MG63 (cell line): Measurements from ENCODE around the gene VAPA. TPM values are rescaled to one million over a fixed set of nuclear protein-coding genes. Genes with fewer than 3 reads are reported as not detected.
"Not testable (repeated sequence)": the region's sequence is repeated elsewhere in the genome, so short reads cannot be mapped to it uniquely, and the experiment has no call there.

Experiments used
- DNase-seq: peaks from one replicate; pipeline ENCODE4 v3.0.0-alpha.2; 2020
- H3K27me3 ChIP-seq: fragments of 250-450 bp; sonication (Bioruptor Pico); 2 replicates; pipeline ENCODE4 v1.5.1; 2020; ENCODE audit warnings: mild to moderate bottlenecking, moderate library complexity
- H3K36me3 ChIP-seq: fragments of 250-450 bp; sonication (Bioruptor Pico); 2 replicates; pipeline ENCODE4 v1.5.1; 2020; ENCODE audit warnings: mild to moderate bottlenecking, moderate library complexity
- H3K4me3 ChIP-seq: fragments of 250-450 bp; sonication (Bioruptor Pico); 2 replicates; pipeline ENCODE4 v1.5.1; 2020; ENCODE audit warnings: mild to moderate bottlenecking, moderate library complexity
- H3K9me3 ChIP-seq: fragments of 250-450 bp; sonication (Bioruptor Pico); 2 replicates; pipeline ENCODE4 v1.5.1; 2020; ENCODE audit warnings: mild to moderate bottlenecking, moderate library complexity
- total RNA-seq: library from RNA; depleted of rRNA; stranded (reverse); fragments of >200 nt; shearing (Covaris generic); gene quantifications from 2 replicates; pipeline ENCODE4 v1.2.3, GENCODE V29; 2014; ENCODE audit warnings: low replicate concordance

Gene VAPA
- total RNA-seq, 1 experiment from 2014 or later, result 238 TPM

DNA sequence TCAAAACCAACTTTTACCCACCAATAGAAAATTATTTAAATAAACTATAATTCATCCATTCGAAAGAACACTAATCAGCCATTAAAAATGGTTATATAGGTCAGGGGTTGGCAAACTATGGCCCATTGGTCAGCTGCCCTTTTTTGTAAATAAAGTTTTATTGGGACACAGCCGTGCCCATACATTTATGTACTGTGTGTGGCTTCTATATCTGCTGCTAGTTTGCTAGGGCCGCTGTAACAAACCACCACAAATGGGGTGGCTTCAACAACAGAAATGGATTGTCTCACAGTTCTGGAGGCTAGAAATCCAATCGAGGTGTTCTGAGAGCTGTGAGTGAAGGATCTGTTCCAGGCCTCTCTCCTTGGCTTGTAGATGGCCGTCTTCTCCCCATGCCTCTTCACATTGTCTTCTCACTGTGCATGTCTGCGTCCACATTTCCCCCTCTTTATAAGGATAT lies 35.0 kb upstream of the VAPA start:
- Histone ChIP-seq H3K27me3 (no peaks in the 10 kb centered on the region), H3K36me3 (no peaks in the 10 kb centered on the region), H3K9me3 (no peaks in the 10 kb centered on the region), H3K4me3 (no peak overlapping the region)
- no peak for DNase-seq

DNA sequence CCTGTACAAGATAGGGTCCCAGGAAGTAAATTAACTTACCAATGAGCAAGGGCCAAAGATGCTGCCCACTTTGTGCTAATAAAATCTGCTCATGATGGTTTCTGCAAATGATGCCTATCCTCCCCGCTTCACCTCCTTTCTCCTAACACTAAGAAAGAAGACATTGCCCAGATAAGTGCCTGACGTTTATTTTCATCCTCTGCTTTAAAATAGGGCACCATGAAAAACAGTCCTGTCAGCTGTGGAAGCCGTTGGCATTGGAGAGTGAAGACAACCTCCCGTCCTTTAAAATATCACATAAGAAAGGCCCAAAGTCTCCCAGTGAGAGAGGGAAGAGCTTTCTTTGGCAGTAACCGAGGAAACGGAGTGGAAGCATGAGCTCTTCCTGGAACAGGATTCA lies 29.7 kb upstream of the VAPA start:
- Histone ChIP-seq H3K27me3 (no peaks in the 10 kb centered on the region), H3K9me3 (no peaks in the 10 kb centered on the region), H3K4me3 (no peak overlapping the region), H3K36me3 (no peaks in the 10 kb centered on the region)
- DNase-seq, result no peak

DNA sequence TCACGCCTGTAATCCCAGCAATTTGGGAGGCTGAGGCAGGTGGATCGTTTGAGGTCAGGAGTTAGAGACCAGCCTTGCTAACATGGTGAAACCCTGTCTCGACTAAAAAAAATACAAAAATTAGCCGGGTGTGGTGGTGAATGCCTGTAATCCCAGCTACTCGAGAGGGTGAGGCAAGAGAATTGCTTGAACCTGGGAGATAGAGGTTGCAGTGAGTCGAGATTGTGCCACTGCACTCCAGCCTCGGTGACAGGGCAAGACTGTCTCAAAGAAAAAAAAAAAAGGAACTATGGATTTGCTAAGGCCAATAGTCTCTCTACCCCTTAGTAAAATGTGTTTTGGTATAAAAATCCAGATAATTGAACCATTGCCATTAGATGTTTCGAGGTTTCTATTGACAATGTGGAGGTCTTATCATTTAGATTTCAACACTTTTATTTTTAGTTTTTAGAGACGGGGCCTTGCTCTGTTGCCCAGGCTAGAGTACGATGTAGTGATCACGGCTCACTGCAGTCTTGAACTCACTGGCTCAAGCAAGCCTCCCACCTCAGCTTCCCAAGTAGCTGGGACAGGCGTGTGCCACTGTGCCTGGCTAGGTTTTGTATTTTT lies 29.2 kb upstream of the VAPA start:
- H3K4me3 ChIP-seq, result no peak overlapping the region
- no peaks in the 10 kb centered on the region for H3K36me3 ChIP-seq
- no peaks in the 10 kb centered on the region for H3K27me3 ChIP-seq
- H3K9me3 ChIP-seq, result no peaks in the 10 kb centered on the region
- no peak for DNase-seq

DNA sequence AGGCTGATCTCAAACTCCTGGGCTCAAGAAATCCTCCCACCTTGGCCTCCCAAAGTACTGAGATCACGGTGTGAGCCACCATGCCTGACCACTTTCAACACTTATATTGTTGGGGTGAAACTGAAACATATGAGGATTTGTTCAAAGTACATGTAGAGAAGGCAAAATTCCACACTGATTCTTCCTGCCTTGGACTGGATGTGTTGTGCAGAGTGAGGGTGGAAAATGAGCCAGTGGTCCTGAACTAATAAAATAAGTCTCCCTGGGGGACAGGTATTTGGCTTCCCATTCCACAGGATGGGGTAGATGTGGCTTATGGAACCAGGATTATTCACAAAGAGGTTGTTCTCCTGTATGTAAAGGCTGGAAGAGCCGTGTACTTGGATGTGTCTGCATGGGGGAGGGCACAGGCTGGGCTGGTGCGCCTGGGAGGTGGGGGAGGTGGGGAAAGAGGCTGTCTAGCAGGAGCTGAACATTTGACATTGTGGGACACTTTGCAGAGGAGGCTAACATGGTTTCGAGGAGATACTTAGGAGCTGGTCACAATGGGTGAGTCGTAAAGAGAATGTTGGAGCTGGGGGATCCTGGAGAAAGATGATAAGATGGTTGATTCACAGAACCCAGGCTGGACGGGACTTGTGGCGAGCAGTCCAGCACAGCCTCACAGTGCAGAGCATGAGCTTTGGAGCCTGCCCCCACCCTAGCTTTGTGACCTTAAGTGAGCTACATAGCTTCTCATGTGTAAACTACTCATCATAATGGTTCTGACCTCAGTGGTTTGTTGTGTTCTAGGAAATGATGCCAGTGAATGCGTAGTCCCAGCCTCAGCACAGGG lies 28.4 kb upstream of the VAPA start, which contains the start of gene TXNDC2:
TSS of gene TXNDC2 (plus strand) at position 804 of the 835 bp plus-strand sequence. CDS start 708 bp downstream, outside the sequence.
- no peaks in the 10 kb centered on the region for H3K27me3 ChIP-seq
- H3K4me3 ChIP-seq, result no peak within 1 kb of the TSS
- DNase-seq, result no peak
- no peaks in the 10 kb centered on the region for H3K9me3 ChIP-seq
- no peaks in the 10 kb centered on the region for H3K36me3 ChIP-seq

DNA sequence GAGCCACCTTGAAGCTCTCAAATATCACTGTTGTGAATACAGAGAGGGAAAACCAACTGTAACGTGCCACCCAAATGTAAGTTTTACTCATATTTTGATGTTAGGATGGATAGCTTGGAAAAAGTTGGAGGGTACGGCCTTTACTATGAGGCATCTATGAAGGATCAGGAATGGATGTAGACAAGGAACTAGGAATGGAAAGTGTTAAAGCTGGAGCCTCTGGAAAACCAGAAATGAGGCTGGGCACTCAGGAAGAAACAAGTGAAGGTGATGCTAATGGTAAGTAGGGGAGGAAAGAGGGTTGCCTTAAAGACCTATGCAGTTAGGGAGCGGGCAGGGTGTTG lies 27.8 kb upstream of the VAPA start:
- Histone ChIP-seq H3K4me3 (no peak overlapping the region), H3K36me3 (no peaks in the 10 kb centered on the region), H3K27me3 (no peaks in the 10 kb centered on the region), H3K9me3 (no peaks in the 10 kb centered on the region)
- no peak for DNase-seq

DNA sequence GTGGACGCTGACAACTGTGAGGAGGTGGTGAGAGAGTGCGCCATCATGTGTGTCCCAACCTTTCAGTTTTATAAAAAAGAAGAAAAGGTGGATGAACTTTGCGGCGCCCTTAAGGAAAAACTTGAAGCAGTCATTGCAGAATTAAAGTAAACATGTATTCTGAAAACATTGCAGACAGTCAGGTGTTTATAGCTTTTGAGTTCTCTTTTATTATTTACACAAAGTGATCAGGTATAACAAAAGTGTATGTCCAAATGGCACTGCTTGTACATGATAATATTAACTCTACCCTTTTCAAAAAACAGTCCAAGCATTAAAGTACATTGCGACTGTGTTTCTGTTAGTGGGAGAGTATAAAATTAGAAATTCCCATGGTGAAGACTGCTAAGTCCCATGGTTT lies 25.8 kb upstream of the VAPA start:
- Histone ChIP-seq H3K9me3 (no peaks in the 10 kb centered on the region), H3K36me3 (no peaks in the 10 kb centered on the region), H3K4me3 (no peak overlapping the region), H3K27me3 (no peaks in the 10 kb centered on the region)
- no peak for DNase-seq

DNA sequence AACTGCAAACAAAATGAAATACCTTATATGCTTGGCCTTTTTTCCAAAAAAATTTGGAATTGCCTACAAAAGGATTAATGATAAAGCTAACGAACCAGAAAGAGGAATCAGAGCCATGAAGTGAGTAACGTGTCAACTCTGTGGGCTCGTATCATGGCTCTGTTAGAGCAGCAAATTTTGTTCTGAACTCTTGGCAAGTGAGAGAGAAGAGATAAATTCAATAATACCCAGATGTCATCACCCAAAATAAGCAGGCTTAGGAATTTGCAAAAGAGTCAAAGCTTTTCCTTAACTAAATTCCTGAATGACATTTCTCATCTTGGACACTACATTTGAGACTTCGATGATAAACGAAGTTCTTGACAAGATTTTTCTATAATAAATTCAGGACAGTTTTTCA lies 23.6 kb upstream of the VAPA start:
- Histone ChIP-seq H3K4me3 (no peak overlapping the region), H3K36me3 (no peaks in the 10 kb centered on the region), H3K9me3 (no peaks in the 10 kb centered on the region), H3K27me3 (no peaks in the 10 kb centered on the region)
- DNase-seq, result no peak

DNA sequence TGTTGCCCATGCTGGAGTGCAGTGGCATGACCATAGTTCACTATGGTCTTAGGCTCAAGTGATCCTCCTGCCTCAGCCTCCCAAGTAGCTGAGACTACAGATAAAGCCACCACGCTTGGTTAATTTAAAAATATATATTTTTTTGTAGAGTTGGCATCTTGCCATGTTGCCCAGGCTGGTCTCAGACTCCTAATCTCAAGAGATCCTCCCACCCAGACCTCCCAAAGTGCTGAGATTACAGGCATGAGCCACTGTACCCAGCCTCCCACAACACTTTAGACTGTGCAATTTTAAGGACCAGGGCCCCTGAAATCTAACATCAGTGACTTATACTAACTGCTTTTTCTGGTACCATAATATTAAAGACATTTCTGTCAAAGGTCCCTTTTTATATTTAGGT lies 22.9 kb upstream of the VAPA start:
- DNase-seq, result no peak

DNA sequence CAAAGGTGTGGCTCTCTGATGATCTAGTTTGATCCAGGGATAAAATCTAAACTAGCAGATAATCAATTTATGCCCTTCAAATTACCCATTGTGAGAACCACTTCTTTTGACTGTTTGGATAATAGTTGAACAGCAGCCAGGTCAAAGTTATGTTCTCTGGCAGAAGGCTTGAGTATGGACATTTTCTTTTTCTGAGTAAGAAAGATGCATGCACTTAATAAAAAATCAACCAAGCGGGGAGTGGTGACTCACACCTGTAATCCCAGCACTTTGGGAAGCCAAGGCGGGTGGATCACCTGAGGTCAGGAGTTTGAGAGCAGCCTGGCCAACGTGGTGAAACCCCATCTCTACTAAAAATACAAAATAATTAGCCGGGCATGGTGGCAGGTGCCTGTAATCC lies 22.3 kb upstream of the VAPA start:
- peak; percentile 59 for DNase-seq
- not testable (repeated sequence) for H3K9me3 ChIP-seq, H3K4me3 ChIP-seq, H3K36me3 ChIP-seq, H3K27me3 ChIP-seq

More for the DNA sequence above, 22.9 kb upstream of the VAPA start:
- no peaks in the 10 kb centered on the region for H3K27me3 ChIP-seq
- H3K4me3 ChIP-seq, result no peak overlapping the region
- no peaks in the 10 kb centered on the region for H3K36me3 ChIP-seq
- H3K9me3 ChIP-seq, result no peaks in the 10 kb centered on the region

DNA sequence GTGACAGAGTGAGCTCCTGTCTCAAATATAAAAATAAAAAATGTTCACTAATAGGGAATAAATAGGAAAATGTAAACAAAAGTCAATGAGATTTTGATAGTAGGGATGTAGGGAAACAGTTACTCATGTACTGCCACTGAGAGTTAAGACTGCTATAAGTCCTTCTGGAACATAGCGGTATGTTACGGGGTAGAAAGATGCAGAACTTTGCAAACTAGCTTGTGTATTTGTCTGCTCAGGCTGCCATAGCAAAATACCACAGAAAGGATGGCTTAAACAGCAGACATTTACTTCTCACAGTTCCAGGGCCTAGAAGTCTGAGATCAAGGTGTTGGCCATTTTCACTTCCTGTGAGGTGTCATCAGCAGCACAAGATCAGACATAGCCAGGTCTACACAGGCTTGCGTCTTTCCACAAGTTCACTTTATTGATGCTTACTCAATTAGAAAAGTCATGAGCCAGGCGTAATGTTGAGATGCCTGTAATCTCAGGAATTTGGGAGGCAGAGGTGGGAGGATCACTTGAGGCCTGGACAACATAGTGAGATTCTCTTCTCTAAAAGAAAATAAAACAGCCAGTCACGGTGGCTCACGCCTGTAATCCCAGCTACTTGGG lies 19.3 kb upstream of the VAPA start:
- DNase-seq, result no peak
- no peaks in the 10 kb centered on the region for H3K27me3 ChIP-seq
- H3K4me3 ChIP-seq, result no peak overlapping the region
- H3K9me3 ChIP-seq, result no peaks in the 10 kb centered on the region
- no peaks in the 10 kb centered on the region for H3K36me3 ChIP-seq

DNA sequence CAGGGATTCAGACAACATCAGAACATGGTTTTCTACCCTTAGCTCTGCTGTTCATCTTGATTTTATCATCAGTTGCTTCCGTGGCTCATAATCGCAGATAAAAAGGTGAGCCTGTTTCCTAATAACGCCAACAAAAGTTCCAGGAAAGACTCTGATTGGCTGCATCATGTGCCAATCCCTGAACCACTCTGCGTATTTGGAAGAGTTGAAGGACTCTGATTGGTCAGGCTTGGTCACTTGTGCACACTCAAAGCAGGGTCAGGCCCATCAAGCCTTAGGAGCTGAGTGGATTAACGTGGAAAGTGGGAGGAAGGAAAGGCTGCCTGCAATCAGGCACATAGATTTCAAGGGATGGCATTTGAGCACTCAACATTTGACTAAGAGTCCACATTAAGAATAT lies 16.7 kb upstream of the VAPA start:
- H3K9me3 ChIP-seq, result no peaks in the 10 kb centered on the region
- no peak overlapping the region for H3K4me3 ChIP-seq
- no peak for DNase-seq
- no peaks in the 10 kb centered on the region for H3K36me3 ChIP-seq
- H3K27me3 ChIP-seq, result no peaks in the 10 kb centered on the region

DNA sequence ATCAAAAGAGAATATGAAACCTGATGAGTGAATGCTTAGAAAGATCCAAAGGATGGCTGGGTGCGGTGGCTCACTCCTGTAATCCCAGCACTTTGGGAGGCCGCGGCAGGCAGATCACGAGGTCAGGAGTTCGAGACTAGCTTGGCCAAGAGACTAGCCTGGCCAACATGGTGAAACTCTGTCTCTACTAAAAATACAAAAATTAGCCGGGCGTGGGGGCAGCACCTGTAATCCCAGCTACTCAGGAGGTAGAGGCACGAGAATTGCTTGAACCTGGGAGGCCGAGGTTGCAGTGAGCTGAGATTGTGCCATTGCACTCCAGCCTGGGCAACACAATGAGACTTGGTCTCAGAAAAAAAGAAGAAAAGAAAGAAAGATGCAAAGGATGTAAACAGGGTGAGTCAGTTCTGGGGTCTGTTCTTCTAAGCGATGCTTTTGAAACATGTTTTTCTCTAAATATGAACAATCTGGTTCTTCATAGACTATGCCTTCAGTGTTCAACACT lies 16.0 kb upstream of the VAPA start:
- not testable (repeated sequence) for H3K36me3 ChIP-seq, DNase-seq, H3K27me3 ChIP-seq, H3K9me3 ChIP-seq, H3K4me3 ChIP-seq

DNA sequence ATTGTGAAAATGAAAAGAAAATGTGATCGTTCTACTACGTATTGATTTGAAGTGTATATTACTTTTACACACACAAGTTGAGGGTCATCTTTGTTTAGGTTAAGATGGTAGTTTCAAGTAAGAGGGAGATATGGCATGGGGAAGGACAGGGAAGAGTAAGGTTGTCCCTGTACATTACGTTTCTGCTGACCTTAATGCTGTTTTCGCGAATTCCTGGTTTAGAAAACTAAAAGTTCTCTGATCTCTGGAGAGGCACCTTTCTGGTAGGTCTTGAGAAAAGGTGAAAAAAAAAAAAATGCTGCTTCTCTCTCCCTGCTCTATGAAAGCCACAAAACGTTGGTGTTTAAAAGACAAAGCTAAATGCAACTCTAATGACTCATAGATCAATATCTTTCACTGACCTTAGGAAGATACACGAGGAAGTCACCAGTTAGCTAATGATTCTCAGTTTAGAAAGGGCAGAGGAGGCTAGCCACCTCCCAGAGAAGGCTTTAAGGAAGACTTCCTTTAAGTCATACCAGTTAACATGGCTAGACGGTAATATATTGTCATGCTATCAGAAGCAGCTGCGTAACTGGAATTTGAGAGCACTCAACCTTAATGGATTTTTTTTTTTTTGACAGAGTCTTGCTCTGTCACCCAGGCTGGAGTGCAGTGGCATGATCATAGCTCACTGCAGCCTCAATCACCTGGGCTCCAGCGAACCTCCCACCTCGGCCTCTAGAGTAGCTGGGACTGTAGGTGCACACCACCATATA lies 14.8 kb upstream of the VAPA start:
- no peak for DNase-seq
- no peaks in the 10 kb centered on the region for H3K36me3 ChIP-seq
- no peaks in the 10 kb centered on the region for H3K27me3 ChIP-seq
- no peaks in the 10 kb centered on the region for H3K9me3 ChIP-seq
- H3K4me3 ChIP-seq, result no peak overlapping the region

DNA sequence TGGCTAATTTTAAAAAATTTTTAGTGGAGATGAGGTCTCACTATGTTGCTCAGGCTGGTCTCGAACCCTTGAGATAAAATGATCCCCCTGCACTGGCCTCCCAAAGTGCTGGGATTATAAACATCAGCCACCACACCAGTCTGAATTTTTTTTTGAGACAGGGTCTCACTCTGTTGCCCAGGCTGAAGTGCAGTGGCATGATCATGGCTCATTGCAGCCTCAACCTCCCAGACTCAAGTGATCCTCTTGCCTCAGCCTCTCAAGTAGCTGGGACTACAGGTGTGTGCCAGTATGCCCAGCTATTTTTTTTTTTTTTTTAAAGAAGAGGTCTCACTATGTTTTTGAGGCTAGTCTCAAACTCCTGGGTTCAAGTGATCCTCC lies 14.3 kb upstream of the VAPA start:
- H3K4me3 ChIP-seq, DNase-seq, H3K27me3 ChIP-seq, H3K9me3 ChIP-seq, H3K36me3 ChIP-seq: not testable (repeated sequence)

DNA sequence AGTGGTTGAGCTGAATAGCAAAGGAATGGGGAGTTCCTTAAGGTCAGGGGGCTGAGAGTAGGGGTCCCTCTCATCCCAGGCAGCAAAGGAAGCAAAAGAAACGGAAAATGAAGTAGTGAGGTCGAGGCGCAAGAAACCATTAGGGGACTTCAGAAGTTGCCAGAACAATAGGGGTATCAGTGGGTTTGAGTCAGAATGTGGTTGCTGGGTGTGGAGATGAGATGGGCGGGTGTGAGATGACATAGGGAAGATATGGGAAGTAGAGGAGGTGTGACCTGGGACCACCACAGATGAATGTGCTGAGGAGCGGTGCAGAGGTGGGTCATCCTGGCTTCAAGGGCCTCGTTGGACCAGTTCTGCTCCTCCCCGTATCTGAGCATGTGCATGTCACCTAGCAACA lies 13.1 kb upstream of the VAPA start:
- H3K9me3 ChIP-seq, result no peaks in the 10 kb centered on the region
- no peak for DNase-seq
- H3K36me3 ChIP-seq, result no peaks in the 10 kb centered on the region
- H3K4me3 ChIP-seq, result no peak overlapping the region
- H3K27me3 ChIP-seq, result no peaks in the 10 kb centered on the region

DNA sequence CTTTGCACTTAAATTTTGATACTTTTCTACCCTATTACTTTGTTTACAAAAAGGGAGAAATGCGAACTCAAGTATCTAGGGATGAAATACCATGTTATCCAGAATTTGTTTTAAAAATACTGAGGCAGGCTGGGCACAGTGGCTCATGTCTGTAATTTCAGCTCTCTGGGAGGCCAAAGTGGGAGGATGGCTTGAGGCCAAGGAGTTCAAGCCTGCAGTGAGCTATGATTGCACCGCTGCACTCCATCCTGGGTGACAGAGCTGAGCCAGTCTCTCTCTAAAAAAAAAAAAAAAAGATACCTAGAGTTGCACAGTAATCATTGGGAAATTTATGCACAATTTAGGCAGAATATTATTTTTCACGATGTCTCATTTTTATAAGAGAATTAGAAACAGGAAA lies 12.4 kb upstream of the VAPA start:
- no peak overlapping the region for H3K4me3 ChIP-seq
- no peaks in the 10 kb centered on the region for H3K36me3 ChIP-seq
- DNase-seq, result no peak
- H3K9me3 ChIP-seq, result no peaks in the 10 kb centered on the region
- H3K27me3 ChIP-seq, result no peaks in the 10 kb centered on the region

DNA sequence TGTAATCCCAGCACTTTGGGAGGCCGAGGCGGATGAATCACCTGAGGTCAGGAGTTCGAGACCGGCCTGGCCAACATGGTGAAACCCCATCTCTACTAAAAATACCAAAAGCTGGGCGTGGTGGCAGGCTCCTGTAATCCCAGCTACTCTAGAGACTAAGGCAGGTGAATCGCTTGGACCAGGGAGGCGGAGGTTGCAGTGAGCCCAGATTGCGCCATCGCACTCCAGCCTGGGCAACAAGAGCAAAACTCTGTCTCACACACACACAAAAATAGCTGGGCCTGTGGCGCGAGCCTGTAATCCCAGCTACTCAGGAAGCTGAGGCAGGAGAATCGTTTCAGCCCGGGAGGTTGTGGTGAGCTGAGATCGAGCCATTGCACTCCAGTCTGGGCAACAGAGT lies 11.6 kb upstream of the VAPA start:
- not testable (repeated sequence) for H3K9me3 ChIP-seq, H3K4me3 ChIP-seq, DNase-seq, H3K36me3 ChIP-seq, H3K27me3 ChIP-seq
